ENCODE results near the gene OBSCN. TPM values are rescaled to one million over a fixed set of nuclear protein-coding genes. Genes with fewer than 3 reads are reported as not detected.

The OBSCN gene
- total RNA-seq, 1 experiment from 2014 or later, result 33.3 TPM

GRCh38 chr1:228323401-228323800 lies 115.6 kb downstream of the OBSCN start:
- Histone ChIP-seq H3K27ac (ENCODE audit: insufficient read length, low read depth, low read length) (no peak overlapping the region), H2BK120ac (ENCODE audit: low read depth, low read length, poor library complexity, severe bottlenecking) (no peak overlapping the region), H3T11ph (ENCODE audit: low read length) (no peak overlapping the region), H3K23ac (ENCODE audit: insufficient read length, low read depth, low read length) (no peak overlapping the region), H2BK5ac (ENCODE audit: insufficient read length, low read length) (no peak overlapping the region), H4K8ac (replicated peaks; ENCODE audit: insufficient read length, low read depth, low read length) (no peak overlapping the region), H2BK15ac (ENCODE audit: low read depth, low read length) (no peak overlapping the region), H3K23me2 (ENCODE audit: insufficient read length, low read depth, low read length, poor library complexity, severe bottlenecking) (no peaks in the 10 kb centered on the region), H4K20me1 (ENCODE audit: control insufficient read depth, insufficient read depth, insufficient read length) (no peaks in the 10 kb centered on the region), H3K9me3 (ENCODE audit: control insufficient read depth, low read depth, low read length) (peaks cover 5% of the 10 kb centered on the region), H4K91ac (ENCODE audit: insufficient read length, low read depth, low read length) (no peak overlapping the region), H3K79me1 (ENCODE audit: insufficient read depth, low read depth, low read length, poor library complexity, severe bottlenecking) (no peaks in the 10 kb centered on the region), H3K4me2 (ENCODE audit: insufficient read depth, insufficient read length, low read length) (no peak overlapping the region), H2BK20ac (ENCODE audit: low read depth, low read length, poor library complexity, severe bottlenecking) (no peak overlapping the region), H3K79me2 (ENCODE audit: insufficient read depth, low read length) (no peaks in the 10 kb centered on the region), H3K18ac (ENCODE audit: insufficient read length, low read depth, low read length) (no peak overlapping the region), H3K56ac (ENCODE audit: insufficient read length, low read depth, low read length) (no peak overlapping the region), H3K9ac (ENCODE audit: extremely low read depth, insufficient read length, low read length) (no peak overlapping the region), H3K4ac (ENCODE audit: low read depth, low read length) (no peak overlapping the region), H2BK12ac (ENCODE audit: insufficient read length, low read depth, low read length) (no peak overlapping the region), H4K5ac (ENCODE audit: insufficient read length, low read depth, low read length) (no peak overlapping the region), H3K27me3 (ENCODE audit: insufficient read depth, low read length) (no peaks in the 10 kb centered on the region), H2AFZ (ENCODE audit: low read length) (no peak overlapping the region), H2AK5ac (ENCODE audit: insufficient read length, low read length) (no peak overlapping the region), H3K14ac (ENCODE audit: insufficient read depth, low read length) (no peak overlapping the region), H3K4me1 (ENCODE audit: insufficient read depth, low read length) (no peaks in the 10 kb centered on the region)
- Mint-ChIP-seq H3K27ac (no peak overlapping the region), H3K4me3 (no peak overlapping the region), H3K27me3 (ENCODE audit: low read depth) (no peaks in the 10 kb centered on the region; the same call in 1 of the 2 replicates), H3K9me3 (peaks cover 0 to 3% of the 10 kb centered on the region in 2 experiments; a peak in 2 of 5 replicates), H3K36me3 (ENCODE audit: insufficient read depth in 1 of 3, low read depth in 3 of 3) (peaks cover 20 to 36% (median 27%) of the 10 kb centered on the region in 3 experiments; a peak in 5 of 7 replicates), H3K4me1 (no peaks in the 10 kb centered on the region; a peak in 1 of 4 replicates)
- no CpG with 5 or more reads among the region's 9 CpGs for WGBS (ENCODE audit: extremely low coverage, insufficient read length, low lambda C conversion rate)
- TF ChIP-seq CTCF (conservative IDR thresholded peaks at IDR 0.05), result no peak
- DNase-seq, result no peak

All from H9 (cell line).